Measurements from ENCODE around the gene AFF3. TPM values are rescaled to one million over a fixed set of nuclear protein-coding genes. Genes with fewer than 3 reads are reported as not detected.
"Not testable (repeated sequence)": the region's sequence is repeated elsewhere in the genome, so short reads cannot be mapped to it uniquely, and the experiment has no call there.

AFF3 gene
- total RNA-seq, 2 donors from 2014 or later, result 9.9 to 20.1 TPM

- no peaks in the 10 kb centered on the region for H3K9me3 ChIP-seq
- H3K27me3 ChIP-seq (replicated peaks; ENCODE audit: insufficient read depth), result no peaks in the 10 kb centered on the region
- no peak for TF ChIP-seq CTCF (IDR thresholded peaks at IDR 0.05)
- H3K4me1 ChIP-seq (ENCODE audit: control insufficient read depth in 1 of 2, low read depth in 2 of 2), result peaks cover 3 to 13% of the 10 kb centered on the region in 2 donors
- H3K36me3 ChIP-seq, result no peaks in the 10 kb centered on the region
- H3K27ac ChIP-seq, result no peak overlapping the region
- ATAC-seq (ENCODE audit: insufficient number of reproducible peaks, low FRiP score, low read depth) (no peak), DNase-seq (ENCODE audit: low spot score) (no peak)
- no peak overlapping the region for H3K4me3 ChIP-seq
Observed at GRCh38 chr2:99776206-99776905, 366.0 kb downstream of the AFF3 start.

GRCh38 chr2:99775585-99775984, 366.8 kb downstream of the AFF3 start:
- no peak overlapping the region for H3K4me3 ChIP-seq
- DNase-seq (ENCODE audit: low spot score) (no peak), ATAC-seq (ENCODE audit: insufficient number of reproducible peaks, low FRiP score, low read depth) (no peak)
- H3K36me3 ChIP-seq, result no peaks in the 10 kb centered on the region
- H3K4me1 ChIP-seq (ENCODE audit: control insufficient read depth in 1 of 2, low read depth in 2 of 2), result peaks cover 3 to 13% of the 10 kb centered on the region in 2 donors
- no peaks in the 10 kb centered on the region for H3K9me3 ChIP-seq
- no peaks in the 10 kb centered on the region for H3K27me3 ChIP-seq (replicated peaks; ENCODE audit: insufficient read depth)
- no peak for TF ChIP-seq CTCF (IDR thresholded peaks at IDR 0.05)
- no peak overlapping the region for H3K27ac ChIP-seq

GRCh38 chr2:99773642-99774041, 368.7 kb downstream of the AFF3 start:
- not testable (repeated sequence) for H3K27ac ChIP-seq; DNase-seq (ENCODE audit: low spot score); H3K36me3 ChIP-seq; ATAC-seq (ENCODE audit: insufficient number of reproducible peaks, low FRiP score, low read depth); H3K27me3 ChIP-seq (replicated peaks; ENCODE audit: insufficient read depth); H3K4me3 ChIP-seq; H3K9me3 ChIP-seq
- H3K4me1 ChIP-seq (ENCODE audit: control insufficient read depth in 1 of 2, low read depth in 2 of 2), result peaks cover 3 to 13% of the 10 kb centered on the region in 2 donors

- H3K27ac ChIP-seq, result no peak overlapping the region
- no peak overlapping the region for H3K4me3 ChIP-seq
- ATAC-seq (ENCODE audit: insufficient number of reproducible peaks, low FRiP score, low read depth) (no peak), DNase-seq (ENCODE audit: low spot score) (no peak)
- no peaks in the 10 kb centered on the region for H3K36me3 ChIP-seq
- no peak for TF ChIP-seq CTCF (IDR thresholded peaks at IDR 0.05)
- H3K27me3 ChIP-seq (replicated peaks; ENCODE audit: insufficient read depth), result no peaks in the 10 kb centered on the region
- peaks cover 3 to 13% of the 10 kb centered on the region in 2 donors for H3K4me1 ChIP-seq (ENCODE audit: control insufficient read depth in 1 of 2, low read depth in 2 of 2)
- H3K9me3 ChIP-seq, result no peaks in the 10 kb centered on the region
Observed at GRCh38 chr2:99772591-99773331, 369.6 kb downstream of the AFF3 start.

GRCh38 chr2:99771681-99772333, 370.6 kb downstream of the AFF3 start:
- Histone ChIP-seq H3K4me1 (ENCODE audit: control insufficient read depth in 1 of 2, low read depth in 2 of 2) (peaks cover 3 to 13% of the 10 kb centered on the region in 2 donors), H3K27me3 (replicated peaks; ENCODE audit: insufficient read depth) (no peaks in the 10 kb centered on the region), H3K4me3 (no peak overlapping the region), H3K36me3 (no peaks in the 10 kb centered on the region), H3K9me3 (no peaks in the 10 kb centered on the region), H3K27ac (no peak overlapping the region)
- ATAC-seq (ENCODE audit: insufficient number of reproducible peaks, low FRiP score, low read depth), result no peak
- DNase-seq (ENCODE audit: low spot score), result no peak
- no peak for TF ChIP-seq CTCF (IDR thresholded peaks at IDR 0.05)
